Dedifferentiated amniotic fluid mesenchymal stem cell (primary cell): ENCODE measurements around the gene SRSF10.
"Not testable (repeated sequence)": the region's sequence is repeated elsewhere in the genome, so short reads cannot be mapped to it uniquely, and the experiment has no call there.

Experiments used
- DNase-seq: peaks from one replicate; pipeline ENCODE4 v3.0.0-alpha.2; 2016; ENCODE audit errors: extremely low spot score

The SRSF10 gene

DNA sequence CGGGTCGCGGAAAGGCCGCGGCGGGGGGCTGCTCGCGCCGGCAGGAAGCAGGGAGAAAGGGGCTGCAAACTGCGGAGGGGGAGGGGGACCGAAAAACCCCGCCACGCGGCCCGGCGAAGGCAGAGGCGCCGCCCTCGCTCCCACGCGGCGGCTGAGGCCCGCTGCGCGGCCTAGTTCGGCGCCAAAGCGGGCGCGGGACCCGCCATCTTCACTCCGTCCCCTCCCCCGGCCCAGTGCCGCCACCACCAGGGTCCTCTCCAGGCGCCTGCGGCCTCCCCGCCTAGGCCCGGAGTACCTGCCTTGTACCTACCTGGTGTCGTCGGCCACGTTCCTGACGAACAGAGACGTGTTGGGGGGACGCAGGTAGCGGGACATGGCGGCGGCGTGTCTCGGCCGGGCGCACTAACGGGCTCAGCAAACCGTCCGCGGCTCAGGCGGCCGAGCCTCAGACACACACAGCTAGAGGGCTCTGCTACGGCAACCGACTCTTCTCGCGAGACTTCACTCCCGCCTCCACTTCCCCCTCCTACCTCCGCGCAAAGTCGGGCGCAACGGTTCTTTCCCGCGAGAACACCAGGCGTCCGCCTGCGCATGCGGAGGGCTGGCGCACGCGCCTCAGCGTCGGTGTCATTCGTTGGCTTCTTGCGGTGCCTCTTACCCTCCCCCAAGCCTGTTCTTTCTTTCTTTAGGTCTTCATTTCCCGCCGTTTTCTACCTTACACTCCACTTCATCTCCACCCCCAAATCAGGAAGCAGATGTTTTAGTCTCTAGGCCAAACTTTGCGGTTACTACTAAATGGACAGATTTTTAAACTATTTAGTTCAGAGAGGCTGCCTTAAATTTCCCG, at the start of gene SRSF10:
SRSF10 (minus strand) TSS at position 447 of the 847 bp plus-strand sequence; CDS start at position 375, 72 bp downstream.
- peak; percentile 99 for DNase-seq

DNA sequence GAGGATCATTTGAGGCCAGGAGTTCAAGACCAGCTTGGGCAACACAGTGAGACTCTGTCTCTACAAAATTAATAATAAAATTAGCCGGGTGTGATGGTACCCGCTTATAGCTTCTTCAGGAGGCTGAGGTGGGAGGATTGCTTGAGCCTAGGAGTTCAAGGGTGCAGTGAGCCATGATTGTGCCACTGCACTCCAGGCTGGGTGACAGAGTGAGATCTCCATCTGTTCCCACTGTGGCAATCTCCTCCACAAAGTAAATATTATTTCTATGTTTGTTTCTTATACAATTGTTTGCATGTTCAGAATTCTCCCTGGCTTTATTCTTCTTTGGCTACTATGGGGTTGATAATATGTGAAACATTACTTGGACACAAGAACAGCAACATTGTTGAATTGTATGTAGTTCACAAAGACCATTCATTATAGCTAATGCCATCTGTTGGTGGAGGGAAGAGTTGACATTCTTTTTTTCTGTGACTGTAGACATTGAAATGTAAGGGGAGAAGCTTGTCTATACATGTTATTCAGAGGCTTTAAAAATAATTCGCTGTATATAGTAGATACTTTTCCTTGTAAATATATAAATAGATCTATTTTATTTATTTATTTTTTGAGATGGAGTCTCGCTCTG, 47.8 kb upstream of the SRSF10 start:
- peak; percentile 52 for DNase-seq

DNA sequence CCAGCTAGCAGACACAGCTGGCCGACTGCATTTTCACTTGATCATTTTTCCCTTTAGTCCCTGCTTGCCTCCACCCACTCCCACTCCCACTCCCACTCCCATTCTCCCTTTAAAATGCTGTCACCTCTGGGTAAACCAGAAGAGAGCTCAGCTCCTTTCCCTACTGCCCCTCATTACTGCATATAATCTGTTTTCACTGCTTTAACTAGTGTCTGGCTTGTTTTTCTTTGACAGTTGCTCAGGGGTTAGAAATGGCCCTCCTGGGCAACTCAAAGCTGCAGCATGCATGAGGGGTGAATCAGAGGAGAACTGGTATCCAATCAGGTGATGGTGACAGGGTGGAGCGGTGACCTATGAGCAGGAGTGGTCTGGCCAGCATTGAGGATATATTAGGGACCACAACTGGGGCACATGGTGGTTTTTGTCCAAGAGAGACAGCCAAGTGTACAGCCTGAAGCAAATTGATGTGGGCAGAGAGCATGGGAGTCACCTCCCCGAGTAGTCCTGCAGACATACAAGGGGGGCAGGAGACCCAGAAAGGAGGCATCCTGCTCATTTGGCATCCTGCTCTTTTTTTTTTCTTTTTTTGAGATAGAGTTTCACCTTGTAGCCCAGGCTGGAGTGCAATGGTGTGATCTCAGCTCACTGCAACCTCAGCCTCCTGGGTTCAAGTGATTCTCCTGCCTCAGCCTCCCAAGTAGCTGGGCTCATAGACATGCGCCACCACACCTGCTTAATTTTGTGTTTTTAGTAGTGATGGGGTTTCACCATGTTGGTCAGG, 42.6 kb upstream of the SRSF10 start:
- peak; percentile 61 for DNase-seq

DNA sequence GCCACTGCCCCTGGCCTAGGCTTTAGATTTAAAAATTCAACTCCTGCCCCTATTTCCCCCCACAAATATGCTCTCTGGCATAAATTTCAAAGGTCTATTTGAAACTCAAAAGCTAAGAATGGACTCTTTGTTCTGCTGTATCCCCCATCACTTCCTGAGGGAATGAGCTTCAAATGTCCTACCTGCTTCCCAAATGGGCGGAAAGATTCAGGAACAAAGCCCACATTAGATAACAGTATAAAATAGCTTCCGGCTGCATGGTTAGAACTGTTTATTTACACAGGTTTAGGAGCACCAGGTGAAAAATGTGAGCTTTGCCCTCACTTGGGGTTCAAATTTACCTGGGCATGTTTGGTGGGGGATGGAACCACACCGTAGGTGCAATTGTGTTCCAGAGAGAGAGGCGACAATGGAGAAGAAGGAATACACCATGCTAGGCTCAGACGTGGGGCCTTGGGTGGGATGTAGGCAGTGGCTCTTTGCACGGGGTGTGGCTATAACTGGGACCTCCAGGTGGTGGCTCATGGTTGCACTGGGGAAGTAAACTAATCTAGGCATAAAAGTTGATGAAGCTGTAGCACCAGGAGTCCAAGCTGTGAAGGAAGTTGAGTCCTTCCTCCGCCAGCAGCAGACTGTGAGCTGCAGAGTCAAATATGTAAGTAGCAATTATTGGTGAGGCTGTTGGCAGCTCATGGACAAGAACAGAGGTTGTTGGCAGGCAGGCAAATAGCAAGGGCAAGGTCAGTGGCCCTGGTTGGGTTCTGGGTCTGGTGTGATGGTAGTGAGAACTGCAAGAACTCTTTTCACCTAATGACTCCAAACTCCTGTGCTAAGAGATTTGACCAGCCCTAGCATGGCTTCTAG, 41.5 kb upstream of the SRSF10 start:
- no peak for DNase-seq

DNA sequence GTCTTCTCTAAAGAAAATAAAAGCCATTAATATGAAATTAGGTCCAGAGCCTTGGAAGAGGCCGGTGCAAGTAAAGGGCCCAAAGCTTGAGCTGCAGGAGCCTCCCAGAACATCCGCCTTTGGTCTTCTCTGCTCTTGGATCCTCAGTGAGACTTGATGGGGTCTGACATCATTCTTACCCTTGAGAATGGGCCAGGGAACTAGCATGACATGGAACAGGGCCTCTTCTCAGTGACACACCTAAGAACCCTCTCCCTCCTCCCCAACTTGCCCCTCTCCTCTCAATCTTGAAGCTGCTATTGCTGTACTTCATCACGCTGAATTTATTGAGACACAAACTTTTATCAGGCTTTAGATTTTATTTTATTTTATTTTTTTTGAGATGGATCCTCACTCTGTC, 40.3 kb upstream of the SRSF10 start:
- DNase-seq = no peak

DNA sequence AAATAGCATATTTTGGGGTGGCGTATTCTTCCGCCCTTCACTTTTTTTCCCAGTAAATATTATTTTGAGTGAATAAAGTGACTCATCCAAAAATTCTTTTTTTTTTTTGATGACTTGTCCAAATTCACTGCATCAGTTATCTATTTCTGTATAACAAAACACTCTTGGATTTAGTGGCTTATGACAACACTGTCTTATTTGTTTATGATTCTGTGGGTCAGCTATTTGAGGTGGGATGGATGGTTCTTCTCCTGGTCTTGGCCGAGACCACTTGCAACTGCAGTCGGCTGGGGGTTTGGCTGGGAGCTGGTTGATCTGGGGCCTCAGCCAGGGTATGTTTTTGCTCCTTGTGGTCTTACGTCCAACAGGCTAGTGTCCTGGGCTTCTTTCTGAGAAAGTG, 39.9 kb upstream of the SRSF10 start:
- peak; percentile 61 for DNase-seq

DNA sequence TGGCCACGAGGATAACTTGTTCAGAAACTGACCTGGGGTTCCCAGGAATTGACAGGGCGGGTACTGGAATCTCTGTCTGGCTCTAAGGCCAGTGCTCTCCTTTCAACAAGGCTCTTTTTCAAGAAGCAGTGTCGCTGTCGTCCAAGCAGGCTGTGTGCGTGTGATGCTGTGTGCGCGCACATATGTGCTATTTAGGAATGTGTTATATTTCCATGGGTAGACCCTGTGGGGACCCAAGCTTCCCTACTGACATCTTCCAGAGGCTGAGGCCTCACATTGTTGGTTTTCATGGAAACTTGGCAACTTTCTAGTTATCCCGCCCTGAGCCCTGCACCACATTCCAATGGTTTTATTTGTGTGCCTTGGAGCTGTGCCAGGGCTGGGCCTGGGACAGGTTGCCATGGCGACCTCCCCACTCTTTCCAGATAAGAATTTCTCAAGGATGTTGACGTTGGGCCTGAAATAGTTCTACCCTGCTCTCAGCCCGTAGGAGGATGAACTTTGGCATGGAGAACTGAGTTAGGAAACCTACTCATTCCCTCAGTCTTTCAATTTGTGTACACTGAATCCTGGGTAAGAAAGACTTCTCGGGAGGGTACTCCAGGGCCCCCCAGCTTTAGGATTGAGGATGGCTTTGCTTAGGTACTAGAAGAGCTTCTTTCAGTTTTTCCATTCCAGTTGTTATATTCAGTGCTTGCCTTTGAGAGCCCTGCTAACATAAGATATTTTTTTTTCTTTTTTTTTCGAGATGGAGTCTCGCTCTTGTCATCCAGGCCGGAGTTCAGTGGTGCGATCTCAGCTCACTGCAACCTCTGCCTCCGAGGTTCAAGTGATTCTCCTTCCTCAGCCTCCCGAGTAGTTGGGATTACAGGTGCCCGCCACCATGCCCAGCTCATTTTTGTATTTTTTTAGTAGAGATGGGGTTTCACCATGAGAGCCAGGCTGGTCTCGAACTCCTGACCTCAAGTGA, 38.8 kb upstream of the SRSF10 start:
- DNase-seq = peak; percentile 99

DNA sequence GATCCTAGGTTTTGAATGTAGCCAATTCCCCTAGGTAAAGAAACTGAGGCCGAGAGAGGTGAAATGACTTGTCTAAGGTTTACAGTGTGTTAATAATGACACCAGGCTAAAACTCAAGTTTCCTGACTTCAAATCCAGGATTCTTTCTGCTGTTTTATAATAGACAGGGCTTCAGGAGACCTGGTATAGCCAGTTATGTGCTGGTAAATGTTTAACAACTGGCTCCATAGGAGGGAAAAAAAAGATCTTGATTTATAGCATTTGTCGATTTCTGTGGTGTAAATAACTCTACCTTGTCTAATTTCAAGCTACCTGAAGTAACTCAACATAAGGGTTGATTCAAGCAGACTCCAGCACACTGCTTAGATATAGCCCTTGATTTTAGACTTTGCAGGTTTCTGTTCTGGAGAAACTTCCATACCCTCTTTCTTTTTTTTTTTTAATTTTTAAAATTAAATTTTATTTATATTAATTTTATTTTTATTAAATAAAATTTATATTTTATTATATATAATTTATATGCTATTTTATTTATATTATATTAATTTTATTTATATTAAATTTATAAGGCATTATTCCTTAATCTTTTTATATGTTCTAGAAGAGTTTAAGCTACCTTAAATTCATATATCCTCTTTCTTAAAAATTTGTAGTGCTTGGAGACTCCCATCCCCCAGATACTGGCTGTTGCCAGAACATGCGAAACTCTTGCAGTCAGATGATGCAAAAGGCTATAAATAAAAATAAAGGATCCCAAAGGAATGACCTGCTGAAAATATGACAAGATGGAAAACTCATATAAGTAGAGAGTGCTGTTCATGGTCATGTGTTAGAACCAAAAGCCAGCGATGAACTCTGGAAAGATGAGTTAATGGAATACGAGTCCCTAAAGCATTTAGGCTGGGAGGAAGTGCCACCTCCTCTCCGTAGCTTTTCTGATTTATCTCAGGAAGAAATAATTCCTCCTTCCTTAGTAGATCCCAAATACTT, 35.4 kb upstream of the SRSF10 start:
- DNase-seq = peak; percentile 82

DNA sequence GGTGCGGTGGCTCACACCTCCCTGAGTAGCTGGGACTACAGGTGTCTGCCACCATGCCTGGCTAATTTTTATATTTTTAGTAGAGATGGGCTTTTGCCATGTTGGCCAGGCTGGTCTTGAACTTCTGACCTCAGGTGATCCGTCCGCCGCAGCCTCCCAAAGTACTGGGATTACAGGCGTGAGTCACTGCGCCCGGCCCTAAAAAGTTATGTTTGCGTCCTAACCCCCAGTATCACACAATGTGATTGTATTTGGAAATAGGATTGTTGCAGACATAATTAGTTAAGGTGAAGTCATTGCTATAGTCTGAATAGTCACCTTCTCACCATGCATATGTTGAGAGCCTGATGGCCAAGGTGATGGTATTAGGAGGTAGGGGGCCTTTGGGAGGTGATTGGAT, 32.8 kb upstream of the SRSF10 start:
- DNase-seq = not testable (repeated sequence)

DNA sequence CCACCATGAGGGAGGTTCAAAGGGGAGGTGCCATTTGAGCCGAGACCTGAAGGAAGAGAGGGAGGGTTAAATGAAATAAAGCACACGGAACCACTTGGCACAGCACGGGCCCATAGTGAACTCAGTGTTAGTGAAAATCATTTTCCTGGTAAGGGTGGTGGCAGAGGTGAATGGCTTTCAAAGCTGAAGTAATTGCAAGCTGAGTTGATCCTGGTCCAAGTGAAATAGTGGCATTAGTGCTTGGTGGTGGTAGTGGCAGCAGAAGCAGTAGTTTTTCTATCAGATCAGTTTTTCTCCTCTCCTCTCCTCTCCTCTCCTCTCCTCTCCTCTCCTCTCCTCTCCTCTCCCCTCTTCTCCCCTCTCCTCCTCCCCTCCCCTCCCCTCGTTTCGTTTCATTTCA, 30.5 kb upstream of the SRSF10 start:
- no peak for DNase-seq

DNA sequence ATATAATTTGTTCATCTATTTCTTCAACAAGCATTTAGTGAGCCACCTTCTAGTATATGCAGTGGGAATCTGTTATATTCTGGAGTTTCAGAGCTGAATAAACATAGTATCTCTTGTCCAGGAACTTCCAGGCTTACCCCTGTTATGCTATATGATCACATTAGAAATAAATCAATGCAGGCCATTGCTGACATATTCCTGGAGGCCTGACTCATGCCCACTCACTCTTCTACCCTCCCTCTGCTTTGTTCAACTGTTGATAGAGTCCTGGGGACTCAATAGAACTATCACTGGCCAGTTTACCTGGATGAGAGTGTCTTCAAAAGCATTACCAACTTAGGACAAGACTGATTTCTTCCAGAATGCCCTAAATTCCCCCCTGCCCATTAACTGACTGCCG, 29.3 kb upstream of the SRSF10 start:
- DNase-seq = no peak

DNA sequence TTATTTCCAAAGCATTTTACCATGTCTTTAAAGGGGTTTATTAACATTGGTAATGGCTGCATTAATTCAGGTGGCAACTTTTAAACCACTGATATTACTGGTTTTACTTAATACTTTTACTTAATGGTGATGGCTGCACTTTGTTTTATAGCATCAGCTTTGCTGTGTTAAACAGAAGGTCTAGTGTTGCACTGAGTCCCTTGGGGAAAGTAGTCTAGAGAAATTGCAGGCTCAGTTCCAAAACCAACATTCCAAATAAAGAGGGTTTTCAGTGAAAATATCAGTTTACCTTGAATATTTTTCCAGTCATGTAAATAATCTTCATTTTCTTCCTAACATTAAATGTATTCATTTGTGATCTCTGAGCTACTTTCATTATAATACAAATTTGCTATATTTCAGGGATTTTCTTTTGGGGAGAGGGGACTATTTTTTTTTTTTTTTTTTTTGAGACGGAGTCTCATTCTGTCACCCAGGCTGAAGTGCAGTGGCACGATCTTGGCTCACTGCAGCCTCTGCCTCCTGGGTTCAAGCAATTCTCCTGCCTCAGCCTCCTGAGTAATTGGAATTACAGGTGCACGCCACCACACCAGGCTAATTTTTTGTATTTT, 28.6 kb upstream of the SRSF10 start:
- peak; percentile 77 for DNase-seq

DNA sequence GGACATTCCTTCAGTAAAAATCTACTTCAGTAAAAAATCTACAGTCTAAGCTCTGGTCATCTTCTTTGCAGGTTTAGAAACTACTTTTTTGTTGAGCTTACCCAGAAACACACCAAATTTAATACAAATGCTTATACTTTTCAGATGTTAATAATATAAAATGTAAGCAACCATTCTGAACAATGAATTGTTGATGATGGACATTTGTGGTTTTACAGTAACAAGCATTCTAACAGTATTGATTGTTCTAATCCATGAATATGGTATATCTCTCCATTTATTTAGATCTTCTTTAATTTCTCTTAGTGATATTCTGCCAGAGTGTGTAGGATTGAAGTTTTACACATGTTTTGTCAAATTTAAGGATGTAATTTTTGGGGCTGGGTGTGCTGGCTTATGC, 27.0 kb upstream of the SRSF10 start:
- no peak for DNase-seq

DNA sequence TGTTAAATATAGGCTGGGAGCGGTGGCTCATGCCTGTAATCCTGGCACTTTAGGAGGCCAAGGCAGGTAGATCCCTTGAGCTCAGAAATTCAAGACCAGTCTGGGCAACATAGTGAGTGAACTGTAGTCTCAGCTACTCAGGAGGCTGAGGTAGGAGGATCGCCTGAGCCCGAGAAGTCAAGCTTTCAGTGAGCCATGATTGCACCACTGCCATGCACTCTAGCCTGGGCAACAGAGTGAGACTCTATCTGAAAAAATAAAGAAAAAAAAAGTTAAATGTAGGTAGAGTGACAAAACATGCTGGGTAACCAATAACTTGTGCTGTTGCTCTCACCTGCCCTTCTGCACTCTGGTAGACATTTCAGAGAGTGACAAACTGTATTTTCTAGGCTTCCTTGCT, 25.0 kb upstream of the SRSF10 start:
- DNase-seq = no peak

DNA sequence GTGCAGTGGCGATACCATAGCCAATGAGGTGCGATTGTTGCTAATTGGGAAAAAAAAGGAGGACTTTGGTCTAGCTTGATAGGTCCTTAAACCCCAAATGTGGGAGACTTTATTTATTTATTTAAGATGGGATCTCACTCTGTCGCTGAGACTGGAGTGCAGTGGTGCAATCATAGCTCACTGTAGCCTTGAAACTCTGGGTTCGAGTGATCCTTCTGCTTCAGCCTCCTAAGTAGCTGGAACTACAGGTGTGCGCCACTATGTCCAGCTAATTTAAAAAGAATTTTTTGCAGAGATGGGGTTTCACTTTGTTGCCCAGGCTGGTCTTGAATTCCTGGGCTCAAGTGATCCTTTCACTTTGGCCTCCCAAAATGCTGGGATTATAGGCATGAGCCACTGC, 24.0 kb upstream of the SRSF10 start:
- no peak for DNase-seq

DNA sequence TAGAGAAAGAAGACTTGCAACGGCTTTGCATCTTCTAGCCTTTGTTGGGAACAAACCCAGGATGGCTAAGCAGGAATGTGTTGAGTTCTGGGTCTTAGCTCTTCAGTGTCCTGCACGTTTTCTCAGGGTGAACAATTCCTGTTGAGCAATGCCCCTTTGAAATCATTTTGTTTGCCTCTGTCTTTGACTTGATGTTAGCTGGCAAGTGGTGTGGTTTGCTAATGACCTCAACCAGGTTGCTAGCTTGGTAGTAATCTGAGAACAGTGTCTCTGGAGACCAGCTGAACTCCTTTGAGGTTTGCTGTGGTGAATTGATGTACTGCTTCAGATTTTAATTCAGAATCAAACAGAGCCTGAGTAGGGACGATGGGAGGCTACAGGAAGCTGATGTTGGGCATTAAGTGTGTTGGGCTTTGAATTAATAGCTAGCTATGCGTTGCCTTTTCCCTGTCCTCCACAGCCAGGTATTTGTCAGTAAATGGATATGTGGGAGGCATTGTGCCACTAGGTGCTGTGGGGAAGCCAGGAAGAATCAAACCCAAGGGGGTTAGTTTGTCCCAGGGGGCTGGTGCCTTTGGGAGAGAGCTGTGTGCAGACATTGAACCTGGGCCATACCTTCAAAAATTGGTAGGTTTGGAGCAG, 23.3 kb upstream of the SRSF10 start:
- no peak for DNase-seq

DNA sequence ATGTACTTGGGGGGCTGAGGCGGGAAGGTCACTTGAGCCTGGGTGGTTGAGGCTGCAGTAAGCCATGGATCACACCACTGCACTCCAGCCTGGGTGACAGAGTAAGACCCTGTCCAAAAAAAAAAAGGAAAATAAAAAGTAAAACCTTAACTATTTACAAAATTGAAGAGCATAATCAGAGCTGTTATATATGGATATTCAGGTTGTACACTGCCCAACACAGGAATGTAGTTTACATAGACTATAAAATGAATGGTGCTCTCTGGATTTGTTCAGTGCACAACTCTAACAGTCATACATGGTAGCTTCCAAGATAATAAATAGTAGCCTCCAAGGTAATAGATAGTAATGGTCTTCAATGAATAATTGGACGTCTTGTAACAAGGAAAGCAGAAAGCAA, 22.6 kb upstream of the SRSF10 start:
- DNase-seq = no peak

DNA sequence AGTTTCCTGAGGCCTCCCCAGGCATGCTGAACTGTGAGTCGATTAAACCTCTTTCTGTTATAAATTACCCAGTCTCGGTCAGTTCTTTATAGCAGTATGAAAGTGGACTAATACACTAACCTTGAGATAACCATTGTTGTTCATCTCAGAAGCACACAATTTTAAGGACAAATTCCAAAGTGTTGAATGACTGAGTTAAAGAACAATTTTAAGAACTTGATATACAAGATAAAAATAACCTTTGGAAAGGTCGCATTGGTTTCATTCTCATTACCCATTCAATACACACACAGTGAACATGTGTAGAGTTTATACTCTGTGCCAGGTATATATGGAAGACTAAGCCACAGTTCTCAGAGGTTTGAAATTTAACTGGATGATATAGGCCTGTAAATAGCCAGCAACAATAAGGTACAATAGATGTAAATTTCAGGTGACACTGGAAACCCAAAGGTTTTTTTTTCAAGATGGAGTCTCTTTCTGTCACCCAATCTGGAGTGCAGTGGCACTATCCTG, 19.1 kb upstream of the SRSF10 start:
- no peak for DNase-seq
